Panc1 (cell line): ENCODE data around the gene ANXA3. TPM values are rescaled to one million over a fixed set of nuclear protein-coding genes. Genes with fewer than 3 reads are reported as not detected.

ENCODE experiments used
- ATAC-seq: fragments of 200-7000 bp; cut with Tn5 transposase; 2 replicates; pipeline ENCODE4 v1.9.1; 2020; ENCODE audit warnings: mild to moderate bottlenecking, moderate library complexity
- BruUV-seq: library from RNA; stranded (reverse); fragments of 400-500 nt; replicated peaks from 2 replicates; lab custom pipeline; 2021; lab: Mats Ljungman, UMichigan
- CTCF ChIA-PET: fragments of 300-600 bp; sonication (Branson Sonifier 250); formaldehyde crosslinking; loops from one replicate; lab custom pipeline; 2022; ENCODE audit warnings: antibody characterized with exemption; lab: Charles Lee
- POLR2A ChIA-PET: fragments of 300-600 bp; sonication (Branson Sonifier 250); formaldehyde crosslinking; loops from one replicate; lab custom pipeline; 2022; ENCODE audit warnings: antibody characterized with exemption; lab: Charles Lee
- DNase-seq: peaks from one replicate; pipeline ENCODE4 v3.0.0-alpha.2; 2010; ENCODE audit warnings: low read depth, low spot score
- H3K27ac ChIP-seq: 2 replicates; pipeline ENCODE4 v1.5.1; 2011; ENCODE audit warnings: mild to moderate bottlenecking, low read length, inconsistent platforms
- H3K27me3 ChIP-seq: fragments of 200-500 bp; sonication (Bioruptor generic); 2 replicates; pipeline ENCODE4 v1.6.0; 2014; ENCODE audit warnings: low read length, inconsistent platforms; ENCODE audit not compliant: control insufficient read depth, insufficient read depth
- H3K36me3 ChIP-seq: fragments of 200-500 bp; sonication (Bioruptor generic); 2 replicates; pipeline ENCODE4 v1.5.1; 2014; ENCODE audit warnings: inconsistent platforms, mild to moderate bottlenecking, low read length, moderate library complexity; ENCODE audit not compliant: control insufficient read depth, insufficient read depth
- H3K4me1 ChIP-seq: 2 replicates; pipeline ENCODE4 v1.5.1; 2011; ENCODE audit warnings: inconsistent platforms, mild to moderate bottlenecking, low read length, moderate library complexity; ENCODE audit not compliant: control insufficient read depth, insufficient read depth
- H3K4me3 ChIP-seq, 2 experiments: 2 replicates each; pipeline ENCODE4 v1.5.1; 2011 to 2012; ENCODE audit warnings: low read depth in 2 of 2, low read length in 2 of 2, mild to moderate bottlenecking in 2 of 2, inconsistent platforms in 1 of 2, moderate library complexity in 1 of 2
- H3K9me3 ChIP-seq: fragments of 200-500 bp; sonication (Bioruptor generic); 2 replicates; pipeline ENCODE4 v1.5.1; 2014; ENCODE audit warnings: low read depth, mild to moderate bottlenecking, inconsistent platforms, low read length, moderate library complexity; ENCODE audit not compliant: control insufficient read depth, insufficient read depth
- CTCF ChIP-seq: fragments of 450-650 bp; IDR thresholded peaks from 2 replicates; pipeline ENCODE4 v1.5.1; 2017; ENCODE audit warnings: mild to moderate bottlenecking
- POLR2AphosphoS5 ChIP-seq: IDR thresholded peaks from 2 replicates; pipeline ENCODE4 v1.6.1; 2012; ENCODE audit warnings: mild to moderate bottlenecking, low read depth, low read length, moderate library complexity
- REST ChIP-seq, 2 experiments: IDR thresholded peaks; 2 replicates each; pipeline ENCODE4 v1.6.1; 2011 to 2012; ENCODE audit warnings: low read depth in 2 of 2, control low read depth in 1 of 2, low read length in 1 of 2, mild to moderate bottlenecking in 1 of 2, moderate library complexity in 1 of 2; ENCODE audit not compliant: insufficient read depth in 1 of 2
- SIN3A ChIP-seq: IDR thresholded peaks from 2 replicates; pipeline ENCODE4 v1.6.1; 2012; ENCODE audit warnings: low read depth, mild to moderate bottlenecking, low read length, moderate library complexity, borderline replicate concordance; ENCODE audit not compliant: insufficient read depth
- TCF7L2 ChIP-seq: IDR thresholded peaks from 2 replicates; pipeline ENCODE4 v1.6.1; 2011; ENCODE audit warnings: mild to moderate bottlenecking, low read depth, low read length, inconsistent platforms
- in situ Hi-C: cut with HindIII; loops from 2 replicates; pipeline ENCODE4 v1.10.0; 2016; ENCODE audit warnings: low sequenced_read_pairs, low pct_unique_long_range_greater_than_20kb
- intact Hi-C: fragments of 100-400 bp; cut with micrococcal nuclease; formaldehyde crosslinking; loops from one replicate; pipeline ENCODE4 v1.10.0; 2022; ENCODE audit not compliant: unreplicated experiment
- total RNA-seq: library from RNA; stranded (reverse); gene quantifications from one replicate; pipeline ENCODE4 v1.2.1, GENCODE V29; 2021; ENCODE audit not compliant: unreplicated experiment

The ANXA3 gene
- total RNA-seq, 1 experiment from 2014 or later: 1.5 TPM

- H3K4me3 ChIP-seq: no peak overlapping the region
- CTCF ChIA-PET: no interaction called here
- DNase-seq (no peak), ATAC-seq (no peak)
- H3K27ac ChIP-seq: no peak overlapping the region
- no peak for TF ChIP-seq SIN3A
- no peak for TF ChIP-seq REST (IDR thresholded peaks at IDR 0.05; ENCODE audit: insufficient read depth in 1 of 2, low read depth in 2 of 2, low read length in 1 of 2)
- TF ChIP-seq TCF7L2: no peak
- TF ChIP-seq CTCF: no peak
- TF ChIP-seq POLR2AphosphoS5: no peak
- no peaks in the 10 kb centered on the region for H3K36me3 ChIP-seq
- BruUV-seq: no TSS peak
- no peaks in the 10 kb centered on the region for H3K27me3 ChIP-seq
- POLR2A ChIA-PET: no interaction called here
- intact Hi-C loops: no loop called here
- in situ Hi-C loops: no loop called here
- no peaks in the 10 kb centered on the region for H3K4me1 ChIP-seq
- H3K9me3 ChIP-seq: no peaks in the 10 kb centered on the region
Measured at GRCh38 chr4:78618436-78618835, 66.9 kb downstream of the ANXA3 start.

- no peaks in the 10 kb centered on the region for H3K4me1 ChIP-seq
- POLR2A ChIA-PET: no interaction called here
- H3K36me3 ChIP-seq: no peaks in the 10 kb centered on the region
- CTCF ChIA-PET: no interaction called here
- TF ChIP-seq CTCF (no peak), TCF7L2 (no peak), REST (IDR thresholded peaks at IDR 0.05; ENCODE audit: insufficient read depth in 1 of 2, low read depth in 2 of 2, low read length in 1 of 2) (no peak)
- no peaks in the 10 kb centered on the region for H3K27me3 ChIP-seq
- H3K4me3 ChIP-seq: no peak overlapping the region
- H3K27ac ChIP-seq: no peak overlapping the region
- in situ Hi-C loops: no loop called here
- BruUV-seq: no TSS peak
- intact Hi-C loops: no loop called here
- ATAC-seq (no peak), DNase-seq (no peak)
- H3K9me3 ChIP-seq: no peaks in the 10 kb centered on the region
Measured at GRCh38 chr4:78621395-78621794, 69.8 kb downstream of the ANXA3 start.
